Endothelial cell of hepatic sinusoid (primary cell): ENCODE measurements around the gene FBLN2.

Experiments used
- in situ Hi-C: cut with HindIII; loops from 2 replicates; pipeline ENCODE4 v1.10.0; 2017; ENCODE audit warnings: low sequenced_read_pairs

FBLN2 gene

GRCh38 chr3:13529196-13530112, 19.5 kb upstream of the FBLN2 start:
- in situ Hi-C loops = no loop called here

- in situ Hi-C loops = no loop called here
These were observed 18.5 kb upstream of the FBLN2 start for GRCh38 chr3:13530241-13531009.

GRCh38 chr3:13532085-13532484, 16.8 kb upstream of the FBLN2 start:
- in situ Hi-C loops = no loop called here

- in situ Hi-C loops = no loop called here
These were observed 16.3 kb upstream of the FBLN2 start for GRCh38 chr3:13532631-13533030.

GRCh38 chr3:13533885-13534301, 15.0 kb upstream of the FBLN2 start:
- in situ Hi-C loops = no loop called here

GRCh38 chr3:13535526-13535875, 13.4 kb upstream of the FBLN2 start:
- in situ Hi-C loops = no loop called here

GRCh38 chr3:13535905-13536304, 13.0 kb upstream of the FBLN2 start:
- in situ Hi-C loops = no loop called here

GRCh38 chr3:13536432-13536831, 12.5 kb upstream of the FBLN2 start:
- in situ Hi-C loops = no loop called here

- in situ Hi-C loops = no loop called here
These were observed 12.1 kb upstream of the FBLN2 start for GRCh38 chr3:13536832-13537231.

- in situ Hi-C loops = no loop called here
These were observed 11.5 kb upstream of the FBLN2 start for GRCh38 chr3:13537244-13537908.

- in situ Hi-C loops = no loop called here
These were observed 11.0 kb upstream of the FBLN2 start for GRCh38 chr3:13537909-13538296.

- in situ Hi-C loops = no loop called here
These were observed 10.2 kb upstream of the FBLN2 start for GRCh38 chr3:13538520-13539291.

- in situ Hi-C loops = no loop called here
These were observed 9.7 kb upstream of the FBLN2 start for GRCh38 chr3:13539292-13539638.

- in situ Hi-C loops = no loop called here
These were observed 9.3 kb upstream of the FBLN2 start for GRCh38 chr3:13539671-13540070.

GRCh38 chr3:13540297-13540995, 8.5 kb upstream of the FBLN2 start:
- in situ Hi-C loops = no loop called here

GRCh38 chr3:13541691-13542090, 7.2 kb upstream of the FBLN2 start:
- in situ Hi-C loops = no loop called here

GRCh38 chr3:13542142-13542541, 6.8 kb upstream of the FBLN2 start:
- in situ Hi-C loops = no loop called here

GRCh38 chr3:13543253-13543652, 5.7 kb upstream of the FBLN2 start:
- in situ Hi-C loops = no loop called here

- in situ Hi-C loops = no loop called here
These were observed 4.6 kb upstream of the FBLN2 start for GRCh38 chr3:13544293-13544831.
